ENCODE results near the gene PRKACG. TPM values are rescaled to one million over a fixed set of nuclear protein-coding genes. Genes with fewer than 3 reads are reported as not detected.

The PRKACG gene
- total and polyA plus RNA-seq, 5 experiments from 2014 or later, result not detected

- DNase-seq (no peak), ATAC-seq (no peak)
- Mint-ChIP-seq H3K9me3 (no peaks in the 10 kb centered on the region), H3K27me3 (peaks cover 0 to 10% (median 0%) of the 10 kb centered on the region in 5 donors), H3K4me3 (peak overlapping the region in 7 of 10 donors; percentile 36 to 72 (median 51)), H3K4me1 (peaks cover 26 to 46% (median 31%) of the 10 kb centered on the region in 4 donors), H3K27ac (peak overlapping the region in 7 of 10 donors; percentile 9 to 79 (median 69)), H3K36me3 (no peaks in the 10 kb centered on the region)
- POLR2A ChIA-PET, result interaction anchor here (1.4 to 3.1 kb wide), 5 partner anchors 8 to 241 kb away, joined by 4 to 23 read pairs (median 5); partner anchors contain the start of gene FXN
These were observed 6.6 kb upstream of the PRKACG start for GRCh38 chr9:69020301-69021145.

- Mint-ChIP-seq H3K4me1 (peaks cover 26 to 46% (median 31%) of the 10 kb centered on the region in 4 donors), H3K27ac (peak overlapping the region in 7 of 10 donors; percentile 38 to 82 (median 74)), H3K27me3 (peaks cover 0 to 10% (median 0%) of the 10 kb centered on the region in 5 donors), H3K4me3 (peak overlapping the region in 9 of 10 donors; percentile 36 to 72 (median 59)), H3K9me3 (no peaks in the 10 kb centered on the region), H3K36me3 (no peaks in the 10 kb centered on the region)
- peak; percentile 99 to 100 for ATAC-seq
- DNase-seq, result peak in 7 of 10 donors; percentile 19 to 76 (median 53)
- POLR2A ChIA-PET, result interaction anchor here (0.7 to 3.1 kb wide), 6 partner anchors 9 to 240 kb away, joined by 3 to 23 read pairs (median 4); partner anchors contain the start of gene FXN
These were observed 5.9 kb upstream of the PRKACG start for GRCh38 chr9:69019808-69020207.

GRCh38 chr9:69018737-69019136 lies 4.8 kb upstream of the PRKACG start:
- Mint-ChIP-seq H3K27ac (peak overlapping the region in 2 of 10 donors; percentile 3 to 27), H3K36me3 (no peaks in the 10 kb centered on the region), H3K4me3 (peak overlapping the region in 2 of 10 donors; percentile 8 to 24), H3K9me3 (no peaks in the 10 kb centered on the region), H3K27me3 (peaks cover 0 to 10% (median 0%) of the 10 kb centered on the region in 5 donors), H3K4me1 (peaks cover 22 to 38% (median 28%) of the 10 kb centered on the region in 4 donors)
- DNase-seq (no peak), ATAC-seq (no peak)
- POLR2A ChIA-PET, result interaction anchor here (1.5 to 3.1 kb wide), 2 partner anchors 17 to 239 kb away, joined by 4 to 23 read pairs; partner anchors contain the start of gene FXN

GRCh38 chr9:69016191-69017096 lies 2.5 kb upstream of the PRKACG start:
- Mint-ChIP-seq H3K9me3 (no peaks in the 10 kb centered on the region), H3K27me3 (peaks cover 4 to 20% (median 7%) of the 10 kb centered on the region in 5 donors), H3K27ac (peak overlapping the region in 1 of 10 donors; percentile 57), H3K36me3 (peaks cover 0 to under 1% (median 0%) of the 10 kb centered on the region in 3 donors), H3K4me3 (no peak overlapping the region), H3K4me1 (peaks cover 24 to 45% (median 37%) of the 10 kb centered on the region in 4 donors)
- DNase-seq (no peak), ATAC-seq (no peak)
- POLR2A ChIA-PET, result no interaction called here

GRCh38 chr9:69013382-69013727 lies 558 bp downstream of the PRKACG start:
- Mint-ChIP-seq H3K4me3 (peak overlapping the region in 3 of 10 donors; percentile 15 to 55 (median 42)), H3K27me3 (peaks cover 6 to 26% (median 10%) of the 10 kb centered on the region in 5 donors), H3K36me3 (peaks cover 0 to 1% (median 0%) of the 10 kb centered on the region in 3 donors), H3K9me3 (no peaks in the 10 kb centered on the region), H3K27ac (no peak overlapping the region), H3K4me1 (peaks cover 7 to 14% (median 12%) of the 10 kb centered on the region in 4 donors)
- POLR2A ChIA-PET, result no interaction called here
- ATAC-seq, result no peak
- DNase-seq, result no peak

GRCh38 chr9:69012696-69013381 lies 1.1 kb downstream of the PRKACG start:
- peaks cover 0 to 1% (median 0%) of the 10 kb centered on the region in 3 donors for H3K36me3 Mint-ChIP-seq
- peak overlapping the region in 8 of 10 donors; percentile 0 to 68 (median 35) for H3K4me3 Mint-ChIP-seq
- H3K27me3 Mint-ChIP-seq, result peaks cover 6 to 26% (median 10%) of the 10 kb centered on the region in 5 donors
- peaks cover 6 to 14% (median 10%) of the 10 kb centered on the region in 4 donors for H3K4me1 Mint-ChIP-seq
- POLR2A ChIA-PET, result no interaction called here
- DNase-seq, result no peak
- peak overlapping the region in 1 of 10 donors; percentile 81 for H3K27ac Mint-ChIP-seq
- no peaks in the 10 kb centered on the region for H3K9me3 Mint-ChIP-seq
- no peak for ATAC-seq

- Mint-ChIP-seq H3K36me3 (peaks cover 0 to 1% (median 0%) of the 10 kb centered on the region in 3 donors), H3K27me3 (peaks cover 6 to 26% (median 10%) of the 10 kb centered on the region in 5 donors), H3K27ac (no peak overlapping the region), H3K4me1 (peaks cover 6 to 14% (median 10%) of the 10 kb centered on the region in 4 donors), H3K9me3 (no peaks in the 10 kb centered on the region), H3K4me3 (no peak overlapping the region)
- ATAC-seq (no peak), DNase-seq (no peak)
- POLR2A ChIA-PET, result no interaction called here
These were observed 4.2 kb downstream of the PRKACG start for GRCh38 chr9:69009708-69010107.

GRCh38 chr9:69004836-69005235 lies 9.1 kb downstream of the PRKACG start:
- H3K4me3 Mint-ChIP-seq, result no peak overlapping the region
- H3K36me3 Mint-ChIP-seq, result no peaks in the 10 kb centered on the region
- H3K27me3 Mint-ChIP-seq, result no peaks in the 10 kb centered on the region
- ATAC-seq (no peak), DNase-seq (no peak)
- H3K4me1 Mint-ChIP-seq, result peaks cover 0 to 1% (median under 1%) of the 10 kb centered on the region in 4 donors
- no peak overlapping the region for H3K27ac Mint-ChIP-seq
- no peaks in the 10 kb centered on the region for H3K9me3 Mint-ChIP-seq
- POLR2A ChIA-PET, result interaction anchor here (1.9 kb wide), 1 partner anchor 15 kb away, joined by 5 read pairs; no protein-coding TSS in a partner anchor

- peaks cover 5 to 14% (median 9%) of the 10 kb centered on the region in 4 donors for H3K4me1 Mint-ChIP-seq
- DNase-seq, result no peak
- H3K36me3 Mint-ChIP-seq, result no peaks in the 10 kb centered on the region
- no peaks in the 10 kb centered on the region for H3K9me3 Mint-ChIP-seq
- H3K4me3 Mint-ChIP-seq, result no peak overlapping the region
- H3K27ac Mint-ChIP-seq, result peak overlapping the region in 1 of 10 donors; percentile 12
- no peaks in the 10 kb centered on the region for H3K27me3 Mint-ChIP-seq
- no peak for ATAC-seq
- POLR2A ChIA-PET, result no interaction called here
These were observed 10.9 kb downstream of the PRKACG start for GRCh38 chr9:69003051-69003450.

GRCh38 chr9:69001921-69002320 lies 12.0 kb downstream of the PRKACG start:
- H3K36me3 Mint-ChIP-seq, result no peaks in the 10 kb centered on the region
- no peak for DNase-seq
- no peaks in the 10 kb centered on the region for H3K9me3 Mint-ChIP-seq
- ATAC-seq, result no peak
- no peak overlapping the region for H3K4me3 Mint-ChIP-seq
- H3K27me3 Mint-ChIP-seq, result no peaks in the 10 kb centered on the region
- POLR2A ChIA-PET, result no interaction called here
- H3K27ac Mint-ChIP-seq, result no peak overlapping the region
- peaks cover 5 to 23% (median 11%) of the 10 kb centered on the region in 4 donors for H3K4me1 Mint-ChIP-seq

- ATAC-seq, result peak; percentile 93 to 99
- no peak overlapping the region for H3K4me3 Mint-ChIP-seq
- DNase-seq, result peak in 9 of 10 donors; percentile 36 to 85 (median 66)
- no peaks in the 10 kb centered on the region for H3K27me3 Mint-ChIP-seq
- POLR2A ChIA-PET, result interaction anchor here (0.7 kb wide), 1 partner anchor 8 kb away, joined by 4 read pairs; no protein-coding TSS in a partner anchor
- H3K27ac Mint-ChIP-seq, result peak overlapping the region in 3 of 10 donors; percentile 4 to 62 (median 49)
- H3K4me1 Mint-ChIP-seq, result peaks cover 5 to 38% (median 23%) of the 10 kb centered on the region in 4 donors
- no peaks in the 10 kb centered on the region for H3K36me3 Mint-ChIP-seq
- H3K9me3 Mint-ChIP-seq, result no peaks in the 10 kb centered on the region
These were observed 14.4 kb downstream of the PRKACG start for GRCh38 chr9:68999393-69000105.
